TTC549 (cell line): ENCODE data around the gene ZMYM5.
"Not testable (repeated sequence)": the region's sequence is repeated elsewhere in the genome, so short reads cannot be mapped to it uniquely, and the experiment has no call there.

Experiments used
- FAIRE-seq: peaks from 2 replicates; lab custom pipeline; 2012; peaks lifted over from hg19 to GRCh38; lab: Jason Lieb, UNC

The ZMYM5 gene

GRCh38 chr13:19863323-19864023 lies at the start of gene ZMYM5:
ZMYM5 (minus strand) TSS chr13:19863649; CDS start chr13:19852180, 11,469 bp downstream.
- peak; percentile 69 for FAIRE-seq

- no peak for FAIRE-seq
These were observed 47.1 kb upstream of the ZMYM5 start for GRCh38 chr13:19910336-19911072.

DNA sequence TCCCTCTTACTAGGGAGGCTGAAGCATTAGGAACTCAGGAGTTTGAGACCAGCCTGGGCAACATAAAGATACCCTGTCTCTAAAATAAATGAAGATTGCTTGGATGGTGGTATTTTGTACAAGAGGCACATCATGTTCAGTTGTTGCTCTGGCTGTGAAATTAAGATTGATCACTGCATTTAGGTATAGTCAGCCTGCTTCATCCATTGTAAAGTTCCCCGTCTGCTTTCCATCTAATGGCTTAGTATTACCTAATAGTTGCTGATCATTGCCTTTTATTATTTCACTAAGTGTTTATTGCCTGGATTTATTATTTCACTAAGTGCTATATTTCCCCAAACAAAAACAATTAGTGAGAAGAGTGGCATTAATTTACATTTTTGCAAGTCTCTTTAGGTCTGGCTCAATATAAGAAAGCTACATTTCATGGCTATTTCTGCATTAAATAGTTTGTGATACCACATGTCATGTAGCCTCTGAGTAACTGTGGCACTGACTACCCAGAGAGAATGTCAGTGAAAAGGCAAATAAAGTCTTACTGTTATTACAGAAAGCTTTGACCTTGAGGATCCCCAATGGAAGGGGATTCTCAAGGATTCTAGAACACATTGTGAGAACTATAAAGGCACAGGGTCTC lies 45.0 kb upstream of the ZMYM5 start:
- no peak for FAIRE-seq

- FAIRE-seq: not testable (repeated sequence)
These were observed 42.2 kb upstream of the ZMYM5 start for GRCh38 chr13:19905487-19906195.

GRCh38 chr13:19890030-19890429 lies 26.6 kb upstream of the ZMYM5 start:
- FAIRE-seq: no peak

DNA sequence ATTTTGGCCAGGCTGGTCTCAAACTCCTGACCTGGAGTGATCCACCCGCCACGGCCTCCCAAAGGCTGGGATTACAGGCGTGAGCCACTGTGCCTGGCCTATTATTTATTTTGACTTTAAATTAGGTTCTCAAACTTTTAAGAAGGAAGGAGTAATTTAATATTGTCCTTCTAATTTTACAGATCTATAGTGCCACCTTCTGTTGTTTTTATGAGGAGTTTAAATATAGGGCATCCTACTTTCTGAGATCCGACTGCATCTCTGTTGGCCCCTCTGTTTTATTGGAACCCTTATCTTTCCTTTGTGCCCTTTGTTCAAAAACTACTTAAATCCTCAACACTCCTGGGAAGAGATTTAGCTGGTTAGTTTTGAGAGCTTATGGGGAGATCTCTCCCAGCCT lies 25.4 kb upstream of the ZMYM5 start:
- FAIRE-seq: no peak

- FAIRE-seq: no peak
These were observed 18.8 kb upstream of the ZMYM5 start for GRCh38 chr13:19882231-19882630.

DNA sequence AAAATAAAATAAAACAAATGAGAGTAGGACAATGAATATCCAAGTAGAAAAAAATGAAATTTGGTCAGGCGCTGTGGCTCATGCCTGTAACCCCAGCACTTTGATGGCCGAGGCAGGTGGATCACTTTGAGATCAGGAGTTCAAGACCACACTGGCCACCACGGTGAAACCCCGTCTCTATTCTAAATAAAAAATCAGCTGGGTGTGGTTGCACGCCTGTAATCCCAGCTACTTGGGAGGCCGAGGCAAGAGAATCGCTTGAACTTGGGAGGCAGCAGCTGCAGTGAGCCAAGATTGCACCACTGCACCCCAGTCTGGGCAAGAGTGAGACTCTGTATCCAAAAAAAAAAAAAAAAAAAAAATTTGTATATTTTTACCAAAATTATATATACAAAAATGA lies 18.2 kb upstream of the ZMYM5 start:
- FAIRE-seq: no peak

GRCh38 chr13:19864746-19865309 lies 1.4 kb upstream of the ZMYM5 start:
- FAIRE-seq: peak; percentile 40

GRCh38 chr13:19864024-19864745 lies 736 bp upstream of the ZMYM5 start:
- no peak for FAIRE-seq

- no peak for FAIRE-seq
These were observed 752 bp downstream of the ZMYM5 start for GRCh38 chr13:19862481-19863313.

DNA sequence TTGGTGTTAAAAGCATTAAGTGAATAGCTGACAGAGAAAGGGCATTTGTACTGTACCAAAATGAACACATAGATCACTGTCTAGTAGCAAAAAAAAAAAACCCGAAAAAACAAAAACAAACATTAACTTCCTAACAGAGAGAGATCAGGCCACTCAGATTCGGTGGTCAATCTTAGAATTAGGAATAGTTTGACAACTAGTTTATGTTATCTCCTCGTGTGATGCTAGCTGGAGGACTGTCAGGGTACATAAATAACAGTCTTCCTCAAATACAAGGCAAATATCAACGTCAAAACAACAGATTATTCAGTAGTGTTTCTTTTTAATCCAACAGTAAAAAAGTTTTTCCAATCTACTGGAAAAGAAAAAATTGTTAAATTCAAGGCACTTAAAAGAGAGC lies 1.7 kb downstream of the ZMYM5 start:
- FAIRE-seq: no peak

DNA sequence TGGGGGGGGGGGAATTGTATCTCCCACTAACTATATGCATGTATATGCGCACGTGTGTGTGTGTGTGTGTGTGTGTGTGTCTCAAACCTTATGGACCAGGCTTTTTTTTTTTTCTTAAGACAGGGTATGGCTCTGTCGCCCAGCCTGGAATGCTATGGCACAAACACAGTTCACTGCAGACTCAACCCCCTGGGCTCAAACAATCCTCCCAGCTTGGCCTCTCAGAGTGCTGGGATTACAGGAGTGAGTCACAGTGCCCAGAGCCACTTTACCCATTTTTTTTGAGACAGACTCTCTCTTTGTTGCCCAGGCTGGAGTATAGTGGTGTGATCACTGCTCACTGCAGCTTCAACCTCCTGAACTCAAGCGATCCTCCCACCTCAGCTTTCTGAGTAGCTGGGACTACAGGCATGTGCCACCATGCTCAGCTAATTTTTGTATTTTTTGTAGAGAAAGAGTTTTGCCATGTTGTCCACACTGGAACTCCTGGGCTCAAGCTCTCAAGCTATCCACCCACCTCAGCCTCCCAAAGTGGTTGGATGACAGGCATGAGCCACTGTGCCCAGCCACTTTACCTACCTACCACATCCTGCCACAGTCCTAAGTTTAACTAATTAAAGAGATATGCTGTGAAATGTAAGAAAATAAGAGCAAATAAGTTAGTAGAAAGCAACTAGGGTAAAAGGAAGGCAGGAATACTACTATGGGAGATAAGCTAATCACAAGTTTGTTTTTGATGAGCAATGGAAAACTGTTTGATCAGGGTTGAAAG lies 2.4 kb downstream of the ZMYM5 start:
- no peak for FAIRE-seq

- FAIRE-seq: not testable (repeated sequence)
These were observed 5.8 kb downstream of the ZMYM5 start for GRCh38 chr13:19857637-19858036.

- FAIRE-seq: no peak
These were observed 10.7 kb downstream of the ZMYM5 start for GRCh38 chr13:19852766-19853165.

- FAIRE-seq: no peak
These were observed 17.7 kb downstream of the ZMYM5 start for GRCh38 chr13:19845758-19846157.

DNA sequence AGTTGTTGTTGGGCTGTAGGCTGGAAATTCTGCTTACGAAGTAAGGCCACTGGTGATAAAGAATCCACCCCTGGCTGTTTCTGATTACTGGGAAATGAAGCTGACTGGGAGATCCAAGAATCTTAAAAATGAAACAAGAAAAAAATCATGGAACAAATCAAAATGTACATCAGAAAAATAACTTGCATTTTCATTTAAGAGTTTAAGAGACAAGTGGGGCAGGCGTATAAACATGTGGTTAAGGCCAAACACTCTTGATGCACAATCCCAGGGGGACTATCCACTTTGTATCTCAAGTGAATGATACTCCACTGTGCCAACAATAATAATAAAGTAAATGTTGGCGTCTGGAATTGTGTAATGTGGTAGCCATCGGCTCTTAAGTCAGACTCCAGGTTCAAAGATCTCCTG lies 24.6 kb downstream of the ZMYM5 start:
- no peak for FAIRE-seq

DNA sequence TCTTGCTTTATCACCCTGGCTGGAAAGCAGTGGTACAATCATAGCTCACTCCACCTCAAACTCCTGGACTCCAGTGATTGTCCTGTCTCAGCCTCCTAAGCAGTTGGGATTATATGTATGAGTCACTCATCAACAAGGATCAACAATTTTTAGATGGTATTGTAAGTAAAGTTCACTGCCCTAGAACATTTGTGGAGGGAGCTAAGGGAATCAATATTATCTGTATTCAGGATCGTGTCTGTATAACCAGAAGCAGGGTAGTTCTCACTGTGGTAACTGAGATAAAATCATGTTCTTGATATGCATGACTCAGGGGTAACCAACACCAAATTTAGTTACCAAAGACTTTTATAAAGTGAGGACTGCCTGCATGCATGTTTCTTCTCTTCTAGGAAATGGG lies 27.0 kb downstream of the ZMYM5 start:
- no peak for FAIRE-seq

GRCh38 chr13:19834704-19835103 lies 28.7 kb downstream of the ZMYM5 start:
- FAIRE-seq: no peak

GRCh38 chr13:19822673-19823072 lies 40.8 kb downstream of the ZMYM5 start:
- no peak for FAIRE-seq
